ENCODE data around the gene SLC39A12. TPM values are rescaled to one million over a fixed set of nuclear protein-coding genes. Genes with fewer than 3 reads are reported as not detected.

Gene SLC39A12
- total and polyA plus RNA-seq, 2 of the 8 experiments (the other 6 are each of a cell fraction or from before 2014, with no cell fraction given): not detected

DNA sequence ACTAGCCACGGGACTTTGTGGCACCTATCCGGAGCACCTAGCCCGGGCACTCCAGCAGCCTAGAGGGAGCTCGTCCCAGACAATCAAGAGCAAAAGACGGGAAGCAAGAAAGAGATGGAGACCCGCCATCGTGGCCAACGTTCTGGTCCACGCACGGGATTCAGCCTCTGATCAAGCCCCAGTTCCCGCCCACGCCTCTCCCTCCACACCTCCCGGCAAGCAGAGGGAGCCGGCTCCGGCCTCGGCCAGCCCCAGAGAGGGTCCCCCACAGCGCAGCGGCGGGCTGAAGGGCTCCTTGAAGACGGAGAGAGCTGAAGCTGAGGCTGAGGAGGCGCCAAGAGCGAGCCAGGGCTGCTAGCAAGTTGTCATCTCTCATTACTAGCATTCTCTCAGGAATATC, 992 bp upstream of the SLC39A12 start:
- H2BK20ac ChIP-seq (ENCODE audit: low read length): no peak overlapping the region
- no peak overlapping the region for H3K56ac ChIP-seq (replicated peaks; ENCODE audit: insufficient read length, low read depth, low read length)
- H3K36me3 ChIP-seq (ENCODE audit: control insufficient read depth in 2 of 4, insufficient read depth in 4 of 4, low read length in 3 of 4): no peaks in the 10 kb centered on the region
- H2BK5ac ChIP-seq (ENCODE audit: low read depth, low read length): no peak overlapping the region
- no peak overlapping the region for H4K5ac ChIP-seq (ENCODE audit: insufficient read length, low read depth, low read length)
- H2AFZ ChIP-seq (ENCODE audit: low read length): no peak overlapping the region
- no peak overlapping the region for H3K4me3 ChIP-seq (ENCODE audit: extremely low read depth in 1 of 4, insufficient read depth in 2 of 4, low read depth in 3 of 4, low read length in 4 of 4)
- no peaks in the 10 kb centered on the region for H3K79me2 ChIP-seq (ENCODE audit: control insufficient read depth in 1 of 2, insufficient read depth in 2 of 2, low read length in 2 of 2)
- no peak overlapping the region for H2BK120ac ChIP-seq (replicated peaks; ENCODE audit: low read depth, low read length)
- ChIA-PET POLR2A (ENCODE audit: partially characterized antibody) (no interaction called here), CTCF (ENCODE audit: partially characterized antibody) (interaction anchor here (0.6 to 1.0 kb wide), 2 partner anchors 10 to 48 kb away, joined by 3 read pairs; no protein-coding TSS in a partner anchor)
- no peaks in the 10 kb centered on the region for H3K23me2 ChIP-seq (ENCODE audit: low read depth, low read length)
- no peak overlapping the region for H4K8ac ChIP-seq (ENCODE audit: extremely low read depth, insufficient read depth, low read length)
- 85% methylated on average over 15 of the region's 22 CpGs; no CpG with 5 or more reads in 1 of the 2 experiments for WGBS, 2 experiments (ENCODE audit: extremely low coverage in 1 of 2, insufficient coverage in 1 of 2, insufficient read length in 1 of 2, insufficient replicate concordance in 2 of 2, low coverage in 1 of 2, low lambda C conversion rate in 2 of 2, missing lambda C conversion rate in 1 of 2)
- H3K23ac ChIP-seq (ENCODE audit: insufficient read length): no peak overlapping the region
- no peak overlapping the region for H2BK15ac ChIP-seq (ENCODE audit: low read length)
- H3K4ac ChIP-seq (replicated peaks; ENCODE audit: insufficient read length, low read depth, low read length): no peak overlapping the region
- H3K9ac ChIP-seq (replicated peaks in 1 of 4; ENCODE audit: extremely low read depth in 1 of 4, low read depth in 3 of 4, low read length in 3 of 4): no peak overlapping the region
- H2AK5ac ChIP-seq (ENCODE audit: low read depth, low read length): no peak overlapping the region
- H3K9me3 ChIP-seq (ENCODE audit: insufficient read depth in 2 of 2, low read depth in 1 of 2, low read length in 1 of 2): no peaks in the 10 kb centered on the region; a peak in 1 of 4 replicates
- H3K4me2 ChIP-seq (ENCODE audit: insufficient read depth in 1 of 2, low read depth in 2 of 2, low read length in 2 of 2): no peak overlapping the region
- H3K27me3 ChIP-seq (replicated peaks in 1 of 4; ENCODE audit: control insufficient read depth in 3 of 4, extremely low read depth in 1 of 4, insufficient read depth in 3 of 4, low read length in 3 of 4): no peaks in the 10 kb centered on the region
- no peaks in the 10 kb centered on the region for H3K4me1 ChIP-seq (replicated peaks in 1 of 4; ENCODE audit: control insufficient read depth in 3 of 4, insufficient read depth in 4 of 4, low read length in 3 of 4)
- DNase-seq (ENCODE audit: low read depth in 1 of 2, low spot score in 2 of 2): no peak
- no peak overlapping the region for H3K27ac ChIP-seq (ENCODE audit: low read depth, low read length)
- no peak overlapping the region for H3K18ac ChIP-seq (ENCODE audit: extremely low read depth, low read length)
- no peaks in the 10 kb centered on the region for H3K79me1 ChIP-seq (ENCODE audit: low read depth, low read length)
- TF ChIP-seq RXRA (IDR thresholded peaks at IDR 0.05; ENCODE audit: insufficient read depth, low read depth, low read length) (no peak), SP4 (IDR thresholded peaks at IDR 0.05; ENCODE audit: low read length) (no peak), GABPA (IDR thresholded peaks at IDR 0.05; ENCODE audit: borderline replicate concordance, insufficient read depth, low read length) (no peak), RBBP5 (IDR thresholded peaks at IDR 0.05; ENCODE audit: borderline replicate concordance, low read depth, low read length) (no peak), KDM4A (IDR thresholded peaks at IDR 0.05; ENCODE audit: low read depth, low read length, severe bottlenecking) (no peak), SIN3A (conservative IDR thresholded peaks at IDR 0.05 in 1 of 2, IDR thresholded peaks at IDR 0.05 in 1 of 2; ENCODE audit: low read depth in 1 of 2, low read length in 2 of 2) (no peak), RAD21 (IDR thresholded peaks at IDR 0.05 in 1 of 2, conservative IDR thresholded peaks at IDR 0.05 in 1 of 2; ENCODE audit: low read depth in 2 of 2, low read length in 2 of 2) (no peak), SUZ12 (IDR thresholded peaks at IDR 0.05; ENCODE audit: low read length) (no peak), POU5F1 (IDR thresholded peaks at IDR 0.05; ENCODE audit: low read depth, low read length) (no peak), SIRT6 (IDR thresholded peaks at IDR 0.05; ENCODE audit: low read length) (no peak), NANOG (IDR thresholded peaks at IDR 0.05; ENCODE audit: insufficient read depth, low read depth, low read length, poor library complexity, severe bottlenecking) (no peak), PHF8 (conservative IDR thresholded peaks at IDR 0.05; ENCODE audit: low read depth, low read length) (no peak), CEBPB (IDR thresholded peaks at IDR 0.05; ENCODE audit: low read depth, low read length) (no peak), EGR1 (IDR thresholded peaks at IDR 0.05; ENCODE audit: borderline replicate concordance, low read depth, low read length) (no peak)
- H3K14ac ChIP-seq (ENCODE audit: insufficient read length): no peak overlapping the region
- no peak overlapping the region for H2BK12ac ChIP-seq (ENCODE audit: low read depth, low read length)
- no peak for FAIRE-seq
- no peaks in the 10 kb centered on the region for H4K20me1 ChIP-seq (replicated peaks in 1 of 2; ENCODE audit: control insufficient read depth in 1 of 2, insufficient read depth in 2 of 2, low read length in 2 of 2)
- no peak overlapping the region for H4K91ac ChIP-seq (replicated peaks; ENCODE audit: insufficient read length, low read length)
